Osteocyte (in vitro differentiated cells): ENCODE measurements around the gene PLGLB1. TPM values are rescaled to one million over a fixed set of nuclear protein-coding genes. Genes with fewer than 3 reads are reported as not detected.
A peak's percentile ranks its signal among the peaks of the same experiment; 100 is the strongest.
"Not testable (repeated sequence)": the region's sequence is repeated elsewhere in the genome, so short reads cannot be mapped to it uniquely, and the experiment has no call there.

Source experiments
- DNase-seq: peaks from one replicate; pipeline ENCODE4 v3.0.0; 2021; ENCODE audit warnings: mixed read lengths; ENCODE audit not compliant: unreplicated experiment; ENCODE audit errors: extremely low spot score
- H3K27ac Mint-ChIP-seq: one replicate; pipeline ENCODE4 v1.8.0; 2021; ENCODE audit warnings: mild to moderate bottlenecking, mixed read lengths; ENCODE audit not compliant: unreplicated experiment
- H3K27me3 Mint-ChIP-seq: one replicate; pipeline ENCODE4 v1.8.0; 2021; ENCODE audit warnings: mixed read lengths; ENCODE audit not compliant: unreplicated experiment
- H3K36me3 Mint-ChIP-seq: one replicate; pipeline ENCODE4 v1.8.0; 2021; ENCODE audit warnings: mixed read lengths; ENCODE audit not compliant: unreplicated experiment
- H3K4me1 Mint-ChIP-seq: one replicate; pipeline ENCODE4 v1.8.0; 2021; ENCODE audit warnings: mixed read lengths; ENCODE audit not compliant: unreplicated experiment
- H3K4me3 Mint-ChIP-seq: one replicate; pipeline ENCODE4 v1.8.0; 2021; ENCODE audit warnings: mild to moderate bottlenecking, moderate library complexity, mixed read lengths; ENCODE audit not compliant: unreplicated experiment
- H3K9me3 Mint-ChIP-seq: one replicate; pipeline ENCODE4 v1.8.0; 2021; ENCODE audit warnings: mixed read lengths; ENCODE audit not compliant: unreplicated experiment
- CTCF ChIP-seq: fragments of 200-600 bp; sonication (generic); IDR thresholded peaks from 2 replicates; pipeline ENCODE4 v1.5.0; 2021; ENCODE audit warnings: antibody characterized with exemption, mild to moderate bottlenecking, moderate library complexity
- long read RNA-seq: library from polyadenylated mRNA; unstranded; transcript quantifications from one replicate; pipeline ENCODE4 v2.0.0, GENCODE V29; 2021
- total RNA-seq: library from RNA; stranded (reverse); gene quantifications from 2 replicates; pipeline ENCODE4 v1.2.1, GENCODE V29; 2021

PLGLB1 gene
- total RNA-seq = 3.3 and 4.4 TPM in 2 replicates
- long read RNA-seq, partial matches to known transcripts = 0 of 1 reads
- long read RNA-seq, other reads (novel, unspliced or antisense) = 1 of 1 reads

- not testable (repeated sequence) for H3K4me1 Mint-ChIP-seq, H3K36me3 Mint-ChIP-seq, DNase-seq, H3K4me3 Mint-ChIP-seq, H3K27ac Mint-ChIP-seq, H3K27me3 Mint-ChIP-seq, H3K9me3 Mint-ChIP-seq
Measured at GRCh38 chr2:87021744-87022143, at the start of gene PLGLB1. Gene PLGLB1 (minus strand): TSS chr2:87021844. CDS start chr2:87021783, 61 bp downstream.

- DNase-seq, H3K27me3 Mint-ChIP-seq, H3K27ac Mint-ChIP-seq, H3K9me3 Mint-ChIP-seq, H3K36me3 Mint-ChIP-seq, H3K4me1 Mint-ChIP-seq, H3K4me3 Mint-ChIP-seq: not testable (repeated sequence)
Measured at GRCh38 chr2:87064305-87064704, 42.7 kb upstream of the PLGLB1 start.

GRCh38 chr2:87063431-87063830 is 41.8 kb upstream of the PLGLB1 start:
- H3K36me3 Mint-ChIP-seq, H3K9me3 Mint-ChIP-seq, H3K27me3 Mint-ChIP-seq, H3K27ac Mint-ChIP-seq, H3K4me1 Mint-ChIP-seq, H3K4me3 Mint-ChIP-seq, DNase-seq: not testable (repeated sequence)

GRCh38 chr2:87061519-87061918 is 39.9 kb upstream of the PLGLB1 start:
- not testable (repeated sequence) for H3K27me3 Mint-ChIP-seq, H3K9me3 Mint-ChIP-seq, H3K4me1 Mint-ChIP-seq, H3K27ac Mint-ChIP-seq, DNase-seq, H3K36me3 Mint-ChIP-seq, H3K4me3 Mint-ChIP-seq

- H3K27ac Mint-ChIP-seq, DNase-seq, H3K4me1 Mint-ChIP-seq, H3K27me3 Mint-ChIP-seq, H3K4me3 Mint-ChIP-seq, H3K36me3 Mint-ChIP-seq, H3K9me3 Mint-ChIP-seq: not testable (repeated sequence)
Measured at GRCh38 chr2:87057606-87058005, 36.0 kb upstream of the PLGLB1 start.

- not testable (repeated sequence) for H3K4me3 Mint-ChIP-seq, H3K9me3 Mint-ChIP-seq, H3K36me3 Mint-ChIP-seq, H3K4me1 Mint-ChIP-seq, H3K27ac Mint-ChIP-seq, H3K27me3 Mint-ChIP-seq, DNase-seq
Measured at GRCh38 chr2:87056843-87057242, 35.2 kb upstream of the PLGLB1 start.

- not testable (repeated sequence) for DNase-seq, H3K4me3 Mint-ChIP-seq, H3K27ac Mint-ChIP-seq, H3K27me3 Mint-ChIP-seq, H3K9me3 Mint-ChIP-seq, H3K36me3 Mint-ChIP-seq, H3K4me1 Mint-ChIP-seq
Measured at GRCh38 chr2:87056435-87056834, 34.8 kb upstream of the PLGLB1 start.

GRCh38 chr2:87054375-87054774 is 32.7 kb upstream of the PLGLB1 start:
- DNase-seq, H3K36me3 Mint-ChIP-seq, H3K27me3 Mint-ChIP-seq, H3K4me3 Mint-ChIP-seq, H3K4me1 Mint-ChIP-seq, H3K9me3 Mint-ChIP-seq, H3K27ac Mint-ChIP-seq: not testable (repeated sequence)

GRCh38 chr2:87041321-87041978 is 19.8 kb upstream of the PLGLB1 start:
- TF ChIP-seq CTCF = peak; percentile 48
- not testable (repeated sequence) for H3K36me3 Mint-ChIP-seq, H3K4me3 Mint-ChIP-seq, H3K27ac Mint-ChIP-seq, H3K9me3 Mint-ChIP-seq, DNase-seq, H3K27me3 Mint-ChIP-seq, H3K4me1 Mint-ChIP-seq

GRCh38 chr2:87028607-87029006 is 7.0 kb upstream of the PLGLB1 start:
- not testable (repeated sequence) for H3K9me3 Mint-ChIP-seq, DNase-seq, H3K4me1 Mint-ChIP-seq, H3K4me3 Mint-ChIP-seq, H3K36me3 Mint-ChIP-seq, H3K27ac Mint-ChIP-seq, H3K27me3 Mint-ChIP-seq

GRCh38 chr2:87026816-87027215 is 5.2 kb upstream of the PLGLB1 start:
- not testable (repeated sequence) for H3K4me1 Mint-ChIP-seq, DNase-seq, H3K9me3 Mint-ChIP-seq, H3K36me3 Mint-ChIP-seq, H3K4me3 Mint-ChIP-seq, H3K27ac Mint-ChIP-seq, H3K27me3 Mint-ChIP-seq

GRCh38 chr2:87025927-87026326 is 4.3 kb upstream of the PLGLB1 start:
- H3K27me3 Mint-ChIP-seq, DNase-seq, H3K36me3 Mint-ChIP-seq, H3K27ac Mint-ChIP-seq, H3K4me1 Mint-ChIP-seq, H3K4me3 Mint-ChIP-seq, H3K9me3 Mint-ChIP-seq: not testable (repeated sequence)
